HepG2 (cell line): ENCODE results near the gene COX6A2. TPM values are rescaled to one million over a fixed set of nuclear protein-coding genes. Genes with fewer than 3 reads are reported as not detected.

Experiments
- IRF2 ChIP-seq: IDR thresholded peaks from 2 replicates; pipeline ENCODE4 v1.6.1; 2018; ENCODE audit warnings: missing genetic modification reagents, missing compliant biosample characterization
- JUN ChIP-seq: sonication (generic); formaldehyde crosslinking; IDR thresholded peaks from 2 replicates; pipeline ENCODE4 v1.4.0; 2020; ENCODE audit warnings: mild to moderate bottlenecking, missing genetic modification reagents
- POLR2AphosphoS5 ChIP-seq: IDR thresholded peaks from 2 replicates; pipeline ENCODE4 v1.6.1; 2012; ENCODE audit warnings: low read depth, low read length
- SMYD3 ChIP-seq: sonication (generic); formaldehyde crosslinking; IDR thresholded peaks from 2 replicates; pipeline ENCODE4 v1.8.1; 2023; ENCODE audit warnings: mild to moderate bottlenecking, missing genetic modification reagents
- SOX13 ChIP-seq, 3 experiments: fragments of 450-650 bp in 1 of 3; sonication (generic) in 1 of 3; formaldehyde crosslinking in 1 of 3; IDR thresholded peaks in 2 of 3; conservative IDR thresholded peaks in 1 of 3; 2 replicates each; pipeline versions ENCODE4 v1.5.0 to v1.6.1; 2016 to 2020; ENCODE audit warnings: antibody characterized with exemption in 1 of 3, mild to moderate bottlenecking in 1 of 3, missing compliant biosample characterization in 1 of 3, missing genetic modification reagents in 1 of 3, moderate library complexity in 1 of 3
- SRSF9 ChIP-seq: fragments of 200-400 bp; formaldehyde crosslinking; IDR thresholded peaks from 2 replicates; pipeline ENCODE4 v1.6.1; 2018; ENCODE audit warnings: borderline replicate concordance, mild to moderate bottlenecking, low read depth, low read length; ENCODE audit not compliant: insufficient read depth, poor library complexity, severe bottlenecking
- TBP ChIP-seq: sonication (generic); formaldehyde crosslinking; IDR thresholded peaks from 2 replicates; pipeline ENCODE4 v1.5.0; 2020; ENCODE audit warnings: missing genetic modification reagents
- TCF7L2 ChIP-seq: IDR thresholded peaks from 2 replicates; pipeline ENCODE4 v1.6.1; 2011; ENCODE audit warnings: mild to moderate bottlenecking, low read depth, low read length, moderate library complexity
- TEAD2 ChIP-seq: sonication (generic); formaldehyde crosslinking; IDR thresholded peaks from 2 replicates; pipeline ENCODE4 v1.9.0; 2021; ENCODE audit warnings: missing genetic modification reagents
- ZBTB20 ChIP-seq: sonication (generic); formaldehyde crosslinking; IDR thresholded peaks from 2 replicates; pipeline ENCODE4 v1.8.1; 2023; ENCODE audit warnings: missing genetic modification reagents, low read depth, mild to moderate bottlenecking, borderline replicate concordance
- ZNF17 ChIP-seq: sonication (generic); formaldehyde crosslinking; IDR thresholded peaks from 2 replicates; pipeline ENCODE4 v1.5.0; 2020; ENCODE audit warnings: mild to moderate bottlenecking, missing genetic modification reagents
- ZNF331 ChIP-seq: sonication (generic); formaldehyde crosslinking; IDR thresholded peaks from 2 replicates; pipeline ENCODE4 v1.4.0; 2020; ENCODE audit warnings: missing genetic modification reagents
- ZNF562 ChIP-seq: sonication (generic); formaldehyde crosslinking; IDR thresholded peaks from 2 replicates; pipeline ENCODE4 v1.8.0; 2022; ENCODE audit warnings: missing genetic modification reagents, borderline replicate concordance
- ZNF747 ChIP-seq: sonication (generic); formaldehyde crosslinking; IDR thresholded peaks from 2 replicates; pipeline ENCODE4 v1.8.1; 2023; ENCODE audit warnings: missing genetic modification reagents, mild to moderate bottlenecking, borderline replicate concordance
- polyA plus RNA-seq, 8 experiments: library from polyadenylated mRNA; depleted of rRNA in 3 of 8; stranded (reverse) in 7 of 8; unstranded in 1 of 8; fragments of >200 nt; fragmentation: Illumina TruSeq in 4 of 8; extraction: Trizol in 4 of 8; gene quantifications; 2 replicates each; pipeline versions ENCODE4 v1.2.1 to v1.2.3, GENCODE V29; 2011 to 2016; ENCODE audit warnings: low read depth in 4 of 8, missing spikeins in 1 of 8, mixed read lengths in 1 of 8; ENCODE audit not compliant: insufficient read depth in 1 of 8
- total RNA-seq, 5 experiments: library from RNA; depleted of rRNA; stranded (reverse); fragments of >200 nt; fragmentation: Illumina TruSeq; extraction: Trizol; gene quantifications; 2 replicates each; pipeline ENCODE4 v1.2.3, GENCODE V29; 2016; ENCODE audit warnings: low read depth in 1 of 5
- TF ChIP-seq, protein P1 (sequence below): sonication (generic); formaldehyde crosslinking; IDR thresholded peaks from 2 replicates; pipeline ENCODE4 v1.4.0; 2020; ENCODE audit warnings: missing genetic modification reagents, mild to moderate bottlenecking, borderline replicate concordance
- TF ChIP-seq, protein P2 (sequence below), 2 experiments: IDR thresholded peaks; 2 replicates each; pipeline ENCODE4 v1.6.1; 2011 to 2012; ENCODE audit warnings: low read length in 2 of 2, borderline replicate concordance in 1 of 2, low read depth in 1 of 2, mild to moderate bottlenecking in 1 of 2, moderate library complexity in 1 of 2
- TF ChIP-seq, protein P3 (sequence below): sonication (generic); formaldehyde crosslinking; IDR thresholded peaks from 2 replicates; pipeline ENCODE4 v1.5.0; 2020; ENCODE audit warnings: missing genetic modification reagents, mild to moderate bottlenecking, borderline replicate concordance
- TF ChIP-seq, protein P4 (sequence below): sonication (generic); formaldehyde crosslinking; IDR thresholded peaks from 2 replicates; pipeline ENCODE4 v1.4.0; 2020; ENCODE audit warnings: mild to moderate bottlenecking, low read depth, missing genetic modification reagents

The COX6A2 gene
- total and polyA plus RNA-seq, 2 of the 13 experiments (the other 11 are each of a cell fraction or from before 2014, with no cell fraction given): not detected

DNA sequence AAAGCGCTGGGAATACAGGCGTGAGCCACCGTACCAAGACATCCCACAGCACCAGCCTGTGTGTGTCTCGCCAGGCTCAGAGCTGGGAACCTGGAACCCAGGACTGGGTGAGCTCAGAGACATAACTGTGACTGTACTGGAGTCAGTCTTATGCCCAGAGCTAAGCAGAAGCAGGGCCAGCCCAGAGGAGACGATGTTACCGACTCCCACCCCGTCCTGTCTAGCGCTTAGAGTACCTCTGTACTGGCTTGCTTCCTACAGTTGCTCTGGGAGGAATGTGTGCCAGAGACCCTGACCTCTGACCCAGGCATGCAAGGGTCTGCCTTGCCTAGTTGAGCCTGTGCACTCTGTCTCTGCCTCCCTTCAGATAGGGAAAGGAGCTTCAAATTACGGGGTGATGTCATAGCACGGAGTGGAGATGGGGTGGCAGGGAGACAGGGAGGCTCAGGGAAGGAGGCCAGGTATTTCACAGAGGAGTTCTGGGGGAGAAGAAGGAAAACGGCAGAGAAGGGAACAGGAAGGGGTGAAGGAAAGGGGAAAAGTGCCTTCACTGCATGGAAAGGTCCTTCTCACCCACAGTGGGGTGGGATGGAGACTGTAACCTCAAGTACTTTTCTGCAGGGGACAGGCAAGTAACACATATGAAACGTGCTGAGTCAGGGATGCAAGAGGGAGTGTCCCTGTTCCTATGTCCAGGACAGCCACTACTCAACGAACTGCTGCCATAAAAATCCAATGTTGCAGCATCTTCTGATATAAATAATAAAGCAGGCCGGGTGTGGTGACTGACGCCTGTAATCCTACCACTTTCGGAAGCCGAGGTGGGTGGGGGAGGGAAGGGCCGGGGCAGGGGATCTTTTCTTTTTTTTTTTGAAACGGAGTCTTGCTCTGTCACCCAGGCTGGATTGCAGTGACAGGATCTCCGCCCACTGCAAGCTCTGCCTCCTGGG is 25.4 kb upstream of the COX6A2 start (continued):
- TF ChIP-seq POLR2AphosphoS5 (no peak), TCF7L2 (no peak), ZNF747 (CRISPR knock-in tag) (no peak), ZNF17 (CRISPR knock-in tag) (no peak), ZNF331 (CRISPR knock-in tag) (peak; percentile 66), ZNF562 (CRISPR knock-in tag) (no peak), SOX13 (IDR thresholded peaks at IDR 0.05) (no peak), SOX13 (CRISPR knock-in tag; conservative IDR thresholded peaks at IDR 0.05 in 1 of 2, IDR thresholded peaks at IDR 0.05 in 1 of 2) (peak in 1 of 2 experiments; percentile 48; a peak in 2 of 4 replicates), IRF2 (CRISPR knock-in tag) (no peak), ZBTB20 (CRISPR knock-in tag) (no peak), SMYD3 (CRISPR knock-in tag) (no peak), SRSF9 (no peak), JUN (0 out of 2 replicates have a peak, but pooled peaks have one; percentile 24), TEAD2 (CRISPR knock-in tag) (no peak), TBP (CRISPR knock-in tag) (no peak)
- TF ChIP-seq, protein P1, sequence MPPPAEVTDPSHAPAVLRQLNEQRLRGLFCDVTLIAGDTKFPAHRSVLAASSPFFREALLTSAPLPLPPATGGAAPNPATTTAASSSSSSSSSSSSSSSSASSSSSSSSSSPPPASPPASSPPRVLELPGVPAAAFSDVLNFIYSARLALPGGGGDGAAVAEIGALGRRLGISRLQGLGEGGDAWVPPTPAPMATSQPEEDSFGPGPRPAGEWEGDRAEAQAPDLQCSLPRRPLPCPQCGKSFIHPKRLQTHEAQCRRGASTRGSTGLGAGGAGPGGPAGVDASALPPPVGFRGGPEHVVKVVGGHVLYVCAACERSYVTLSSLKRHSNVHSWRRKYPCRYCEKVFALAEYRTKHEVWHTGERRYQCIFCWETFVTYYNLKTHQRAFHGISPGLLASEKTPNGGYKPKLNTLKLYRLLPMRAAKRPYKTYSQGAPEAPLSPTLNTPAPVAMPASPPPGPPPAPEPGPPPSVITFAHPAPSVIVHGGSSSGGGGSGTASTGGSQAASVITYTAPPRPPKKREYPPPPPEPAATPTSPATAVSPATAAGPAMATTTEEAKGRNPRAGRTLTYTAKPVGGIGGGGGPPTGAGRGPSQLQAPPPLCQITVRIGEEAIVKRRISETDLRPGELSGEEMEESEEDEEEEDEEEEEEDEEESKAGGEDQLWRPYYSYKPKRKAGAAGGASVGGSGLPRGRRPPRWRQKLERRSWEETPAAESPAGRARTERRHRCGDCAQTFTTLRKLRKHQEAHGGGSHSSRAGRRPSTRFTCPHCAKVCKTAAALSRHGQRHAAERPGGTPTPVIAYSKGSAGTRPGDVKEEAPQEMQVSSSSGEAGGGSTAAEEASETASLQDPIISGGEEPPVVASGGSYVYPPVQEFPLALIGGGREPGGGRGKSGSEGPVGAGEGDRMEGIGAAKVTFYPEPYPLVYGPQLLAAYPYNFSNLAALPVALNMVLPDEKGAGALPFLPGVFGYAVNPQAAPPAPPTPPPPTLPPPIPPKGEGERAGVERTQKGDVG (CRISPR knock-in tag): no peak
- TF ChIP-seq, protein P2, sequence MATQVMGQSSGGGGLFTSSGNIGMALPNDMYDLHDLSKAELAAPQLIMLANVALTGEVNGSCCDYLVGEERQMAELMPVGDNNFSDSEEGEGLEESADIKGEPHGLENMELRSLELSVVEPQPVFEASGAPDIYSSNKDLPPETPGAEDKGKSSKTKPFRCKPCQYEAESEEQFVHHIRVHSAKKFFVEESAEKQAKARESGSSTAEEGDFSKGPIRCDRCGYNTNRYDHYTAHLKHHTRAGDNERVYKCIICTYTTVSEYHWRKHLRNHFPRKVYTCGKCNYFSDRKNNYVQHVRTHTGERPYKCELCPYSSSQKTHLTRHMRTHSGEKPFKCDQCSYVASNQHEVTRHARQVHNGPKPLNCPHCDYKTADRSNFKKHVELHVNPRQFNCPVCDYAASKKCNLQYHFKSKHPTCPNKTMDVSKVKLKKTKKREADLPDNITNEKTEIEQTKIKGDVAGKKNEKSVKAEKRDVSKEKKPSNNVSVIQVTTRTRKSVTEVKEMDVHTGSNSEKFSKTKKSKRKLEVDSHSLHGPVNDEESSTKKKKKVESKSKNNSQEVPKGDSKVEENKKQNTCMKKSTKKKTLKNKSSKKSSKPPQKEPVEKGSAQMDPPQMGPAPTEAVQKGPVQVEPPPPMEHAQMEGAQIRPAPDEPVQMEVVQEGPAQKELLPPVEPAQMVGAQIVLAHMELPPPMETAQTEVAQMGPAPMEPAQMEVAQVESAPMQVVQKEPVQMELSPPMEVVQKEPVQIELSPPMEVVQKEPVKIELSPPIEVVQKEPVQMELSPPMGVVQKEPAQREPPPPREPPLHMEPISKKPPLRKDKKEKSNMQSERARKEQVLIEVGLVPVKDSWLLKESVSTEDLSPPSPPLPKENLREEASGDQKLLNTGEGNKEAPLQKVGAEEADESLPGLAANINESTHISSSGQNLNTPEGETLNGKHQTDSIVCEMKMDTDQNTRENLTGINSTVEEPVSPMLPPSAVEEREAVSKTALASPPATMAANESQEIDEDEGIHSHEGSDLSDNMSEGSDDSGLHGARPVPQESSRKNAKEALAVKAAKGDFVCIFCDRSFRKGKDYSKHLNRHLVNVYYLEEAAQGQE (IDR thresholded peaks at IDR 0.05; ENCODE audit: borderline replicate concordance in 1 of 2, low read depth in 1 of 2, low read length in 2 of 2): no peak
- TF ChIP-seq, protein P3, sequence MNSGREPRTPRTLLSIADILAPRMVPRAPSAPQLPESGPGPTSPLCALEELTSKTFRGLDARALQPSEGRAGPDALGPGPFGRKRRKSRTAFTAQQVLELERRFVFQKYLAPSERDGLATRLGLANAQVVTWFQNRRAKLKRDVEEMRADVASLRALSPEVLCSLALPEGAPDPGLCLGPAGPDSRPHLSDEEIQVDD (CRISPR knock-in tag): no peak
- TF ChIP-seq, protein P4, sequence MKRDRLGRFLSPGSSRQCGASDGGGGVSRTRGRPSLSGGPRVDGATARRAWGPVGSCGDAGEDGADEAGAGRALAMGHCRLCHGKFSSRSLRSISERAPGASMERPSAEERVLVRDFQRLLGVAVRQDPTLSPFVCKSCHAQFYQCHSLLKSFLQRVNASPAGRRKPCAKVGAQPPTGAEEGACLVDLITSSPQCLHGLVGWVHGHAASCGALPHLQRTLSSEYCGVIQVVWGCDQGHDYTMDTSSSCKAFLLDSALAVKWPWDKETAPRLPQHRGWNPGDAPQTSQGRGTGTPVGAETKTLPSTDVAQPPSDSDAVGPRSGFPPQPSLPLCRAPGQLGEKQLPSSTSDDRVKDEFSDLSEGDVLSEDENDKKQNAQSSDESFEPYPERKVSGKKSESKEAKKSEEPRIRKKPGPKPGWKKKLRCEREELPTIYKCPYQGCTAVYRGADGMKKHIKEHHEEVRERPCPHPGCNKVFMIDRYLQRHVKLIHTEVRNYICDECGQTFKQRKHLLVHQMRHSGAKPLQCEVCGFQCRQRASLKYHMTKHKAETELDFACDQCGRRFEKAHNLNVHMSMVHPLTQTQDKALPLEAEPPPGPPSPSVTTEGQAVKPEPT: no peak
